ENCODE results near the gene KCNAB1.

DNA sequence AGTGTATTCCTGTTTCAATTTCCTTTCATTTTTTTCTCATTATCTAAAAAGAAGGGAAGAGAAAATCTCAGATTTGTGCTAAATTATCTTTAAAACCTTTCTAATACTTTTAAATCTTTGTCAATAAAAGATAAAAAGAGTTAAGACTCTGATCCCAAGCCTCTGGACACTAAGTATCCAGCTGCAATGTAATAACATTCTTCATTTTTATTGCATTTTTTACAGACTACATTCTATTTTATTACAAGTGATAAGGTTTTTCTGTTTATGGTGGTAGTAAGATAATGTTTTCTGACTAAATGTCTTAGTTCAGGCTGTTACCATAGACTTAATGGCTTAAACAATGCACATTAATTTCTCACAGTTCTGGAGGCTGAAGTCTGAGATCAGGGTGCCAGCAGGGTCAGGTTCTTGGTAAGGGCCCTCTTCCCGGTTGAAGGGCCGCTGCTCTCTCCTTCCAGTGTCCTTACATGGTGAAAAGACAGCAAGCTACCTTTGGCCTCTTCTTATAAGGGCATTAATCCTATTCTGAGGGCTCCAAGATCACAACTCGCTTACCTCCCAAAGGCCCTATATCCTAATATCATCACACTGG is 19.7 kb downstream of the KCNAB1 start:
- TF ChIP-seq NFYB (CRISPR knock-in tag; conservative IDR thresholded peaks at IDR 0.05; ENCODE audit: low read depth) (no peak), CTCF (IDR thresholded peaks at IDR 0.05) (no peak), KAT7 (CRISPR knock-in tag; IDR thresholded peaks at IDR 0.05; ENCODE audit: borderline replicate concordance) (no peak), IRF1 (CRISPR knock-in tag; IDR thresholded peaks at IDR 0.05) (no peak), TEAD4 (CRISPR knock-in tag; IDR thresholded peaks at IDR 0.05) (no peak), SP1 (CRISPR knock-in tag; conservative IDR thresholded peaks at IDR 0.05) (no peak), STAT6 (CRISPR knock-in tag; conservative IDR thresholded peaks at IDR 0.05; ENCODE audit: low read depth) (no peak), ESRRA (CRISPR knock-in tag; IDR thresholded peaks at IDR 0.05; ENCODE audit: borderline replicate concordance) (no peak), CBFB (CRISPR knock-in tag; IDR thresholded peaks at IDR 0.05; ENCODE audit: low read depth) (no peak), ZNF232 (CRISPR knock-in tag; IDR thresholded peaks at IDR 0.05) (no peak), AFF4 (CRISPR knock-in tag; IDR thresholded peaks at IDR 0.05; ENCODE audit: borderline replicate concordance) (no peak), ETV6 (CRISPR knock-in tag; IDR thresholded peaks at IDR 0.05) (no peak)
- TF ChIP-seq, protein P1, sequence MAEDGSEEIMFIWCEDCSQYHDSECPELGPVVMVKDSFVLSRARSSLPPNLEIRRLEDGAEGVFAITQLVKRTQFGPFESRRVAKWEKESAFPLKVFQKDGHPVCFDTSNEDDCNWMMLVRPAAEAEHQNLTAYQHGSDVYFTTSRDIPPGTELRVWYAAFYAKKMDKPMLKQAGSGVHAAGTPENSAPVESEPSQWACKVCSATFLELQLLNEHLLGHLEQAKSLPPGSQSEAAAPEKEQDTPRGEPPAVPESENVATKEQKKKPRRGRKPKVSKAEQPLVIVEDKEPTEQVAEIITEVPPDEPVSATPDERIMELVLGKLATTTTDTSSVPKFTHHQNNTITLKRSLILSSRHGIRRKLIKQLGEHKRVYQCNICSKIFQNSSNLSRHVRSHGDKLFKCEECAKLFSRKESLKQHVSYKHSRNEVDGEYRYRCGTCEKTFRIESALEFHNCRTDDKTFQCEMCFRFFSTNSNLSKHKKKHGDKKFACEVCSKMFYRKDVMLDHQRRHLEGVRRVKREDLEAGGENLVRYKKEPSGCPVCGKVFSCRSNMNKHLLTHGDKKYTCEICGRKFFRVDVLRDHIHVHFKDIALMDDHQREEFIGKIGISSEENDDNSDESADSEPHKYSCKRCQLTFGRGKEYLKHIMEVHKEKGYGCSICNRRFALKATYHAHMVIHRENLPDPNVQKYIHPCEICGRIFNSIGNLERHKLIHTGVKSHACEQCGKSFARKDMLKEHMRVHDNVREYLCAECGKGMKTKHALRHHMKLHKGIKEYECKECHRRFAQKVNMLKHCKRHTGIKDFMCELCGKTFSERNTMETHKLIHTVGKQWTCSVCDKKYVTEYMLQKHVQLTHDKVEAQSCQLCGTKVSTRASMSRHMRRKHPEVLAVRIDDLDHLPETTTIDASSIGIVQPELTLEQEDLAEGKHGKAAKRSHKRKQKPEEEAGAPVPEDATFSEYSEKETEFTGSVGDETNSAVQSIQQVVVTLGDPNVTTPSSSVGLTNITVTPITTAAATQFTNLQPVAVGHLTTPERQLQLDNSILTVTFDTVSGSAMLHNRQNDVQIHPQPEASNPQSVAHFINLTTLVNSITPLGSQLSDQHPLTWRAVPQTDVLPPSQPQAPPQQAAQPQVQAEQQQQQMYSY (CRISPR knock-in tag; IDR thresholded peaks at IDR 0.05): no peak
- TF ChIP-seq, protein P2, sequence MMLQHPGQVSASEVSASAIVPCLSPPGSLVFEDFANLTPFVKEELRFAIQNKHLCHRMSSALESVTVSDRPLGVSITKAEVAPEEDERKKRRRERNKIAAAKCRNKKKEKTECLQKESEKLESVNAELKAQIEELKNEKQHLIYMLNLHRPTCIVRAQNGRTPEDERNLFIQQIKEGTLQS (CRISPR knock-in tag; conservative IDR thresholded peaks at IDR 0.05): no peak

Measured in WTC11 (cell line).